ENCODE data around the gene C3orf20. TPM values are rescaled to one million over a fixed set of nuclear protein-coding genes. Genes with fewer than 3 reads are reported as not detected.

The C3orf20 gene
- total and polyA plus RNA-seq, 2 donors (not counting 1 experiment from before 2014, with no cell fraction given): 0.12 to 0.34 TPM

DNA sequence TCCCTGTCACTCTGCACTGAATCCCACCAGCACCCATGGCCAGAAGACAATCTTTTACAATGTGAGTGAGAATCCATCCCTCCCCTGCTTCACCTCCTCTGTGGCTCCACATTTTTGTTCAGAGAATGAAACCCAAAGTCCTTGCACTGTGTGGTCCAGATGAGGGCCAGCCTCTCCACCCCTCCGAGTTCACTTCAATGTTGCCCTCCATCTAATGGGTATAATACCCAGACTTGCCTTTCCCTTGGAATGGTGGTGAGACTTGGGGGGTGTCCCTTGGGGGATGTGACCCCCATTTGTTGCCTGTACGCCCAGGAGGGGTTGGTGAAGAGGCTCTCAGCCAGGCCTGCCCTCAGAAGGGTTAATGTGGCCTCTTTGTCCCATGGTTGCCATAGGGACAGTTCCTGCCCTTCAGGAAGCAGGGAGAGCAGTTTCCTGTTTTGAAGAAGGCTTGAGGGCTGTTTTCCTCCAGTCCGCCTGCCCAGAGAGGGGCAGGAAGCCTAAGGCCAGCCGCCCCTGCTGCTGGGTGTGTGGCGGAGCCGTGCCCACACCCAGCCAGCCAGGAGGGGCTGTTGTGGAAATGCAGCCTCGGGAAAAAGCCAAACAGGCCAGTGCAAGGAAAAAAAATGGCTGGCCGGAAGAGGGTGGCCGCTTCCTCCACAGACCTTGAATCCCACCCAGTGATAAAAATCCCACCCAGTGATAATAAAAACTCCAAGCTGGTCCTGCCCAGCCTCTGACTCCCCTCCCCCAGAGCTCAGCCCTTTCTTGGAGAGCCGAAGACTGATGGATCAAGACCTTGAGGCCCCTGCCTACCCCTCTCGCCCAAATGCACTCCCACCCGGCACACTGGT lies 129.3 kb downstream of the C3orf20 start:
- Histone ChIP-seq H4K20me1 (ENCODE audit: control insufficient read depth, insufficient read depth, low read length, poor library complexity, severe bottlenecking) (no peaks in the 10 kb centered on the region), H3K4me2 (replicated peaks; ENCODE audit: low read depth, low read length, poor library complexity, severe bottlenecking) (no peak overlapping the region), H3K9me3 (ENCODE audit: control extremely low read depth in 1 of 3, control insufficient read depth in 2 of 3, insufficient read depth in 1 of 3, low read length in 2 of 3) (no peaks in the 10 kb centered on the region), H3K36me3 (replicated peaks in 1 of 2; ENCODE audit: control extremely low read depth in 1 of 2, control insufficient read depth in 1 of 2, extremely low read depth in 1 of 2, insufficient read depth in 2 of 2, low read length in 1 of 2) (no peaks in the 10 kb centered on the region), H3K27me3 (replicated peaks in 1 of 4; ENCODE audit: control extremely low read depth in 1 of 4, control insufficient read depth in 3 of 4, insufficient read depth in 4 of 4, low read length in 3 of 4) (peaks cover 0 to 18% (median 0%) of the 10 kb centered on the region in 4 experiments), H3K9ac (ENCODE audit: low read length) (no peak overlapping the region), H3K27ac (ENCODE audit: low read length in 2 of 2) (no peak overlapping the region), H3K4me3 (ENCODE audit: control extremely low read depth in 1 of 5, extremely low read depth in 1 of 5, insufficient read depth in 1 of 5, low read depth in 2 of 5, low read length in 4 of 5) (no peak overlapping the region), H2AFZ (ENCODE audit: insufficient read depth, low read depth, low read length, poor library complexity, severe bottlenecking) (no peak overlapping the region), H3K79me2 (ENCODE audit: control insufficient read depth, insufficient read depth, low read length) (no peaks in the 10 kb centered on the region), H3K4me1 (ENCODE audit: control insufficient read depth in 2 of 2, insufficient read depth in 2 of 2, low read length in 2 of 2) (no peaks in the 10 kb centered on the region)
- Mint-ChIP-seq H3K4me3 (no peak overlapping the region), H3K27me3 (peaks cover 50% of the 10 kb centered on the region), H3K4me1 (peaks cover 2% of the 10 kb centered on the region), H3K27ac (no peak overlapping the region), H3K9me3 (ENCODE audit: insufficient read depth) (no peaks in the 10 kb centered on the region)
- POLR2A ChIA-PET: no interaction called here
- TF ChIP-seq, protein P1, sequence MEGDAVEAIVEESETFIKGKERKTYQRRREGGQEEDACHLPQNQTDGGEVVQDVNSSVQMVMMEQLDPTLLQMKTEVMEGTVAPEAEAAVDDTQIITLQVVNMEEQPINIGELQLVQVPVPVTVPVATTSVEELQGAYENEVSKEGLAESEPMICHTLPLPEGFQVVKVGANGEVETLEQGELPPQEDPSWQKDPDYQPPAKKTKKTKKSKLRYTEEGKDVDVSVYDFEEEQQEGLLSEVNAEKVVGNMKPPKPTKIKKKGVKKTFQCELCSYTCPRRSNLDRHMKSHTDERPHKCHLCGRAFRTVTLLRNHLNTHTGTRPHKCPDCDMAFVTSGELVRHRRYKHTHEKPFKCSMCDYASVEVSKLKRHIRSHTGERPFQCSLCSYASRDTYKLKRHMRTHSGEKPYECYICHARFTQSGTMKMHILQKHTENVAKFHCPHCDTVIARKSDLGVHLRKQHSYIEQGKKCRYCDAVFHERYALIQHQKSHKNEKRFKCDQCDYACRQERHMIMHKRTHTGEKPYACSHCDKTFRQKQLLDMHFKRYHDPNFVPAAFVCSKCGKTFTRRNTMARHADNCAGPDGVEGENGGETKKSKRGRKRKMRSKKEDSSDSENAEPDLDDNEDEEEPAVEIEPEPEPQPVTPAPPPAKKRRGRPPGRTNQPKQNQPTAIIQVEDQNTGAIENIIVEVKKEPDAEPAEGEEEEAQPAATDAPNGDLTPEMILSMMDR (IDR thresholded peaks at IDR 0.05): no peak
- no peak for TF ChIP-seq EZH2 (IDR thresholded peaks at IDR 0.05; ENCODE audit: borderline replicate concordance, insufficient read depth, low read depth, low read length, poor library complexity, severe bottlenecking)
- no peak for ATAC-seq (ENCODE audit: low read depth)
- no peak for DNase-seq
- intact Hi-C loops (cut with micrococcal nuclease): no loop called here
- CTCF ChIA-PET: no interaction called here
- 47% methylated on average over 10 of the region's 12 CpGs for WGBS (ENCODE audit: insufficient coverage)
